ENCODE results near the gene TPST1.

Gene TPST1

DNA sequence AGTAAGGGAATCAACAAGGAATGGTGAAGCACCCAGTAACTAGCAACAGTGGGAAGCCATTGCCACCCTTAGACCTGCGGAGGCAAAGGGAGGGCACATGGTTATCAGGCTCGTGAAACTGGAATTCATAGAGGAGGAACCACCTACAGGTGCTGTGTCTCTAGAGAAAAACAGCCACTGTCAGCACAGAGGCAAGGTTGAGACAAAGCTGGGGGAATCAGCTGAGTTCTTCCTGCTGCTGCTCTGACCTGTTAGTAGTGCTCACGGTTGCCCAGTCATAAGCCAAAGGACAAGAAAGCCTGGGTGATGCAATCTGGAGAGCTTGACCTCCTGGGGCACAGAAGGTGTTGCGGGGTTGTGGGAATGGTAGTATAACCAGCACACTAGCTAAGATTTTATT is 110.1 kb downstream of the TPST1 start:
- Histone ChIP-seq H2AFZ (ENCODE audit: low read depth, low read length) (no peak overlapping the region), H3K27me3 (ENCODE audit: insufficient read depth, low read length, poor library complexity) (peaks cover 25% of the 10 kb centered on the region), H3K9me3 (ENCODE audit: insufficient read depth, low read length, severe bottlenecking) (no peaks in the 10 kb centered on the region), H4K20me1 (ENCODE audit: insufficient read depth, low read length) (no peaks in the 10 kb centered on the region), H3K36me3 (ENCODE audit: insufficient read depth, low read length) (no peaks in the 10 kb centered on the region), H3K4me2 (ENCODE audit: insufficient read depth, low read length) (no peak overlapping the region), H3K4me3 (ENCODE audit: low read depth in 1 of 2, low read length in 2 of 2) (no peak overlapping the region), H3K27ac (ENCODE audit: low read length) (no peak overlapping the region), H3K79me2 (ENCODE audit: insufficient read depth, low read length) (no peaks in the 10 kb centered on the region), H3K9ac (ENCODE audit: low read depth, low read length) (no peak overlapping the region), H3K4me1 (ENCODE audit: insufficient read depth, low read length) (no peaks in the 10 kb centered on the region)
- TF ChIP-seq, protein P1, sequence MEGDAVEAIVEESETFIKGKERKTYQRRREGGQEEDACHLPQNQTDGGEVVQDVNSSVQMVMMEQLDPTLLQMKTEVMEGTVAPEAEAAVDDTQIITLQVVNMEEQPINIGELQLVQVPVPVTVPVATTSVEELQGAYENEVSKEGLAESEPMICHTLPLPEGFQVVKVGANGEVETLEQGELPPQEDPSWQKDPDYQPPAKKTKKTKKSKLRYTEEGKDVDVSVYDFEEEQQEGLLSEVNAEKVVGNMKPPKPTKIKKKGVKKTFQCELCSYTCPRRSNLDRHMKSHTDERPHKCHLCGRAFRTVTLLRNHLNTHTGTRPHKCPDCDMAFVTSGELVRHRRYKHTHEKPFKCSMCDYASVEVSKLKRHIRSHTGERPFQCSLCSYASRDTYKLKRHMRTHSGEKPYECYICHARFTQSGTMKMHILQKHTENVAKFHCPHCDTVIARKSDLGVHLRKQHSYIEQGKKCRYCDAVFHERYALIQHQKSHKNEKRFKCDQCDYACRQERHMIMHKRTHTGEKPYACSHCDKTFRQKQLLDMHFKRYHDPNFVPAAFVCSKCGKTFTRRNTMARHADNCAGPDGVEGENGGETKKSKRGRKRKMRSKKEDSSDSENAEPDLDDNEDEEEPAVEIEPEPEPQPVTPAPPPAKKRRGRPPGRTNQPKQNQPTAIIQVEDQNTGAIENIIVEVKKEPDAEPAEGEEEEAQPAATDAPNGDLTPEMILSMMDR (IDR thresholded peaks at IDR 0.05; ENCODE audit: borderline replicate concordance, extremely low read depth, low read length, poor library complexity, severe bottlenecking): no peak
- no peak for TF ChIP-seq EZH2 (IDR thresholded peaks at IDR 0.05; ENCODE audit: borderline replicate concordance, low read depth, low read length, severe bottlenecking)
- no peak for DNase-seq
- no peak for ATAC-seq (ENCODE audit: insufficient read depth, low read depth)

GRCh38 chr7:66319407-66319979 is 114.4 kb downstream of the TPST1 start:
- no peaks in the 10 kb centered on the region for H4K20me1 ChIP-seq (ENCODE audit: insufficient read depth, low read length)
- no peak overlapping the region for H3K4me3 ChIP-seq (ENCODE audit: low read depth in 1 of 2, low read length in 2 of 2)
- peaks cover 9% of the 10 kb centered on the region for H3K27me3 ChIP-seq (ENCODE audit: insufficient read depth, low read length, poor library complexity)
- TF ChIP-seq EZH2 (IDR thresholded peaks at IDR 0.05; ENCODE audit: borderline replicate concordance, low read depth, low read length, severe bottlenecking): no peak
- TF ChIP-seq, protein P1 (IDR thresholded peaks at IDR 0.05; ENCODE audit: borderline replicate concordance, extremely low read depth, low read length, poor library complexity, severe bottlenecking): no peak
- DNase-seq: no peak
- H3K27ac ChIP-seq (ENCODE audit: low read length): no peak overlapping the region
- H3K9me3 ChIP-seq (ENCODE audit: insufficient read depth, low read length, severe bottlenecking): peaks cover 2% of the 10 kb centered on the region
- H3K4me1 ChIP-seq (ENCODE audit: insufficient read depth, low read length): no peaks in the 10 kb centered on the region
- H3K79me2 ChIP-seq (ENCODE audit: insufficient read depth, low read length): no peaks in the 10 kb centered on the region
- H3K36me3 ChIP-seq (ENCODE audit: insufficient read depth, low read length): no peaks in the 10 kb centered on the region
- ATAC-seq (ENCODE audit: insufficient read depth, low read depth): no peak
- no peak overlapping the region for H2AFZ ChIP-seq (ENCODE audit: low read depth, low read length)
- no peak overlapping the region for H3K9ac ChIP-seq (ENCODE audit: low read depth, low read length)
- no peak overlapping the region for H3K4me2 ChIP-seq (ENCODE audit: insufficient read depth, low read length)

GRCh38 chr7:66321283-66321682 is 116.1 kb downstream of the TPST1 start:
- no peaks in the 10 kb centered on the region for H3K36me3 ChIP-seq (ENCODE audit: insufficient read depth, low read length)
- no peaks in the 10 kb centered on the region for H3K27me3 ChIP-seq (ENCODE audit: insufficient read depth, low read length, poor library complexity)
- no peaks in the 10 kb centered on the region for H4K20me1 ChIP-seq (ENCODE audit: insufficient read depth, low read length)
- no peak overlapping the region for H3K27ac ChIP-seq (ENCODE audit: low read length)
- H3K9me3 ChIP-seq (ENCODE audit: insufficient read depth, low read length, severe bottlenecking): peaks cover 2% of the 10 kb centered on the region
- H3K9ac ChIP-seq (ENCODE audit: low read depth, low read length): no peak overlapping the region
- no peak overlapping the region for H2AFZ ChIP-seq (ENCODE audit: low read depth, low read length)
- no peak overlapping the region for H3K4me3 ChIP-seq (ENCODE audit: low read depth in 1 of 2, low read length in 2 of 2)
- no peaks in the 10 kb centered on the region for H3K79me2 ChIP-seq (ENCODE audit: insufficient read depth, low read length)
- no peak for DNase-seq
- H3K4me2 ChIP-seq (ENCODE audit: insufficient read depth, low read length): no peak overlapping the region
- ATAC-seq (ENCODE audit: insufficient read depth, low read depth): no peak
- H3K4me1 ChIP-seq (ENCODE audit: insufficient read depth, low read length): no peaks in the 10 kb centered on the region
- TF ChIP-seq EZH2 (IDR thresholded peaks at IDR 0.05; ENCODE audit: borderline replicate concordance, low read depth, low read length, severe bottlenecking): no peak
- TF ChIP-seq, protein P1 (IDR thresholded peaks at IDR 0.05; ENCODE audit: borderline replicate concordance, extremely low read depth, low read length, poor library complexity, severe bottlenecking): no peak
